ENCODE data around the gene POC1A. TPM values are rescaled to one million over a fixed set of nuclear protein-coding genes. Genes with fewer than 3 reads are reported as not detected.

POC1A gene
- total and polyA plus RNA-seq, 2 experiments from 2014 or later: 19.1 to 26.7 TPM

DNA sequence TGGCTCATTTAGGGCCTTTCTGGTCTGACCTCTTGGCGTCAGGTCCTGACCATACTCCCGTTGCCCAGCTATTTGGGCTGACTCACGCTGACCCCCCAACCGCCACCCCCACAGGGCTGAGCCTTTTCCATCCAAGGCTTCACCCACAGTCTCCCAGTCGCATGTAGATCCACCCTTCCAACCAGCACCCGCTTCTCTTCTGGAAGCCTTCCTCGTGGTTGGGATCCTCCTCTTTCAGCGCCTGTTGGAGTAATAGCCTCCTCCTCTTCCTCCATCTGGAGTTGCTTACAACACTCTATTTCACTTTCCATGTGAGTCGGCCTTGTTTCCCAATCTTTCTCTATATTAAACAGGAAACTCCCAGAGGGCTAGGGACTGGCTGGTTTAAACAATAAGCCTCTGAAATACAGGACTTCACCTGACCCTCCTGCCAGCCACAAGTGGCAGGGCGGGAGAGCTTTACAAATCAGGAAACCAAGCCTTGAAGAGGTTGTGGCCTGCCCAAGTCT, 41.7 kb upstream of the POC1A start (continued):
- TF ChIP-seq POLR2AphosphoS5 (IDR thresholded peaks at IDR 0.05; ENCODE audit: low read depth): no peak
- TF ChIP-seq, protein P1, sequence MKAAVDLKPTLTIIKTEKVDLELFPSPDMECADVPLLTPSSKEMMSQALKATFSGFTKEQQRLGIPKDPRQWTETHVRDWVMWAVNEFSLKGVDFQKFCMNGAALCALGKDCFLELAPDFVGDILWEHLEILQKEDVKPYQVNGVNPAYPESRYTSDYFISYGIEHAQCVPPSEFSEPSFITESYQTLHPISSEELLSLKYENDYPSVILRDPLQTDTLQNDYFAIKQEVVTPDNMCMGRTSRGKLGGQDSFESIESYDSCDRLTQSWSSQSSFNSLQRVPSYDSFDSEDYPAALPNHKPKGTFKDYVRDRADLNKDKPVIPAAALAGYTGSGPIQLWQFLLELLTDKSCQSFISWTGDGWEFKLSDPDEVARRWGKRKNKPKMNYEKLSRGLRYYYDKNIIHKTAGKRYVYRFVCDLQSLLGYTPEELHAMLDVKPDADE (IDR thresholded peaks at IDR 0.05): no peak
- no peak for TF ChIP-seq JUNB (IDR thresholded peaks at IDR 0.05; ENCODE audit: unreplicated experiment)
- no peak for TF ChIP-seq NANOG (IDR thresholded peaks at IDR 0.05; ENCODE audit: borderline replicate concordance)
- TF ChIP-seq EZH2 (IDR thresholded peaks at IDR 0.05; ENCODE audit: low read depth, unreplicated experiment): no peak
- no peak for TF ChIP-seq CREB1 (CRISPR knock-in tag; IDR thresholded peaks at IDR 0.05; ENCODE audit: low read depth)
- TF ChIP-seq, protein P2, sequence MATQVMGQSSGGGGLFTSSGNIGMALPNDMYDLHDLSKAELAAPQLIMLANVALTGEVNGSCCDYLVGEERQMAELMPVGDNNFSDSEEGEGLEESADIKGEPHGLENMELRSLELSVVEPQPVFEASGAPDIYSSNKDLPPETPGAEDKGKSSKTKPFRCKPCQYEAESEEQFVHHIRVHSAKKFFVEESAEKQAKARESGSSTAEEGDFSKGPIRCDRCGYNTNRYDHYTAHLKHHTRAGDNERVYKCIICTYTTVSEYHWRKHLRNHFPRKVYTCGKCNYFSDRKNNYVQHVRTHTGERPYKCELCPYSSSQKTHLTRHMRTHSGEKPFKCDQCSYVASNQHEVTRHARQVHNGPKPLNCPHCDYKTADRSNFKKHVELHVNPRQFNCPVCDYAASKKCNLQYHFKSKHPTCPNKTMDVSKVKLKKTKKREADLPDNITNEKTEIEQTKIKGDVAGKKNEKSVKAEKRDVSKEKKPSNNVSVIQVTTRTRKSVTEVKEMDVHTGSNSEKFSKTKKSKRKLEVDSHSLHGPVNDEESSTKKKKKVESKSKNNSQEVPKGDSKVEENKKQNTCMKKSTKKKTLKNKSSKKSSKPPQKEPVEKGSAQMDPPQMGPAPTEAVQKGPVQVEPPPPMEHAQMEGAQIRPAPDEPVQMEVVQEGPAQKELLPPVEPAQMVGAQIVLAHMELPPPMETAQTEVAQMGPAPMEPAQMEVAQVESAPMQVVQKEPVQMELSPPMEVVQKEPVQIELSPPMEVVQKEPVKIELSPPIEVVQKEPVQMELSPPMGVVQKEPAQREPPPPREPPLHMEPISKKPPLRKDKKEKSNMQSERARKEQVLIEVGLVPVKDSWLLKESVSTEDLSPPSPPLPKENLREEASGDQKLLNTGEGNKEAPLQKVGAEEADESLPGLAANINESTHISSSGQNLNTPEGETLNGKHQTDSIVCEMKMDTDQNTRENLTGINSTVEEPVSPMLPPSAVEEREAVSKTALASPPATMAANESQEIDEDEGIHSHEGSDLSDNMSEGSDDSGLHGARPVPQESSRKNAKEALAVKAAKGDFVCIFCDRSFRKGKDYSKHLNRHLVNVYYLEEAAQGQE (IDR thresholded peaks at IDR 0.05; ENCODE audit: unreplicated experiment): no peak
- no peak for TF ChIP-seq STAT1 (IDR thresholded peaks at IDR 0.05; ENCODE audit: unreplicated experiment)

DNA sequence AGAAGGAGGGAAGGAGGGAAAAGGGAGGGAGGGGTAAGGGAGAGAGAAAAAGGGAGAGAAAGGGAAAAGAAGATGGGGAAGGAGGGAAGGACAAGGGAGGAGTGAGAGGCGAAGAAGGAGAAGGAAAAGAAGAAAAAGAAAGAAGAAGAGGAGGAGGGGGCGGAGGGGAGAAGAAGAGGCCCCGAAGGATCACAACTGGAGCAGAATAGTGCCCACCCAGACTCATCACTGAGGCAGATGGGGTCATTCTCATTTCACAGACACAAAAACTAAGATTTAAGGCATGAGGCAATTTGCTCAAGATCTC, 41.0 kb upstream of the POC1A start:
- peaks cover 10% of the 10 kb centered on the region for H3K4me1 ChIP-seq (ENCODE audit: insufficient read depth)
- H3K27me3 Mint-ChIP-seq (ENCODE audit: insufficient read depth, low read depth, poor library complexity): peaks cover 22% of the 10 kb centered on the region

More for the DNA sequence above, 41.0 kb upstream of the POC1A start:
- H3K4me2 ChIP-seq: no peak overlapping the region
- peaks cover 11% of the 10 kb centered on the region for H3K36me3 ChIP-seq (ENCODE audit: insufficient read depth)
- TF ChIP-seq STAT1 (IDR thresholded peaks at IDR 0.05; ENCODE audit: unreplicated experiment): no peak
- TF ChIP-seq, protein P1 (IDR thresholded peaks at IDR 0.05): no peak
- no peak for TF ChIP-seq JUNB (IDR thresholded peaks at IDR 0.05; ENCODE audit: unreplicated experiment)
- no peak for TF ChIP-seq POLR2AphosphoS5 (IDR thresholded peaks at IDR 0.05; ENCODE audit: low read depth)
- no peak for TF ChIP-seq ZNF331 (CRISPR knock-in tag; IDR thresholded peaks at IDR 0.05; ENCODE audit: low read depth)
- TF ChIP-seq EZH2phosphoT487 (IDR thresholded peaks at IDR 0.05; ENCODE audit: unreplicated experiment): no peak
- no peaks in the 10 kb centered on the region for H3K9me2 ChIP-seq (ENCODE audit: insufficient read depth)
- H3K4me3 ChIP-seq: no peak overlapping the region
- no peak overlapping the region for H2AFZ ChIP-seq
- ATAC-seq (no peak), DNase-seq (ENCODE audit: low spot score) (no peak)
- H3K27me3 ChIP-seq (ENCODE audit: insufficient read depth): no peaks in the 10 kb centered on the region
- no peak overlapping the region for H3K27ac ChIP-seq (ENCODE audit: low read depth)
- Mint-ChIP-seq H3K36me3 (ENCODE audit: low read depth) (peaks cover 7% of the 10 kb centered on the region; the same call in 2 of the 3 replicates), H3K9me3 (peaks cover 4% of the 10 kb centered on the region; the same call in 1 of the 3 replicates), H3K4me1 (peaks cover 19% of the 10 kb centered on the region), H3K27ac (no peak overlapping the region), H3K4me3 (no peak overlapping the region)
- H3F3A ChIP-seq (replicated peaks; ENCODE audit: low read depth): peaks cover 7% of the 10 kb centered on the region; the same call in 1 of the 2 replicates
- H3K79me2 ChIP-seq (replicated peaks; ENCODE audit: insufficient read depth): peaks cover 12% of the 10 kb centered on the region
- peaks cover 3% of the 10 kb centered on the region; the same call in 1 of the 2 replicates for H4K20me1 ChIP-seq (replicated peaks; ENCODE audit: insufficient read depth)

Measured in GM23338 (cell line).